GM13976 (cell line): Measurements from ENCODE around the gene RSPH3.

Experiments used
- DNase-seq: peaks from one replicate; pipeline ENCODE4 v3.0.0; 2012; ENCODE audit warnings: low spot score
- CTCF ChIP-seq: IDR thresholded peaks from 2 replicates; pipeline ENCODE4 v1.5.1; 2012; ENCODE audit warnings: borderline replicate concordance, mild to moderate bottlenecking; ENCODE audit not compliant: insufficient read depth; ENCODE audit errors: extremely low read depth, missing control alignments, control extremely low read depth
- in situ Hi-C: fragments of 300-500 bp; cut with MboI; formaldehyde crosslinking; loops from one replicate; pipeline ENCODE4 v1.12.0; 2022; ENCODE audit warnings: low sequenced_read_pairs, mixed read lengths, inconsistent platforms; ENCODE audit not compliant: unreplicated experiment

RSPH3 gene

GRCh38 chr6:159008656-159009288 is 8.8 kb upstream of the RSPH3 start:
- peak; percentile 53 for TF ChIP-seq CTCF
- in situ Hi-C loops, result loop anchor here (10.0 kb wide), 2 partner anchors 96 to 126 kb away; no protein-coding TSS in a partner anchor
- DNase-seq, result peak; percentile 59

GRCh38 chr6:159007510-159007909 is 7.5 kb upstream of the RSPH3 start:
- in situ Hi-C loops, result loop anchor here (10.0 kb wide), 2 partner anchors 97 to 127 kb away; no protein-coding TSS in a partner anchor
- TF ChIP-seq CTCF, result no peak
- no peak for DNase-seq

- in situ Hi-C loops, result loop anchor here (10.0 kb wide), 2 partner anchors 99 to 129 kb away; no protein-coding TSS in a partner anchor
- DNase-seq, result no peak
These were observed 5.4 kb upstream of the RSPH3 start for GRCh38 chr6:159005436-159005835.

DNA sequence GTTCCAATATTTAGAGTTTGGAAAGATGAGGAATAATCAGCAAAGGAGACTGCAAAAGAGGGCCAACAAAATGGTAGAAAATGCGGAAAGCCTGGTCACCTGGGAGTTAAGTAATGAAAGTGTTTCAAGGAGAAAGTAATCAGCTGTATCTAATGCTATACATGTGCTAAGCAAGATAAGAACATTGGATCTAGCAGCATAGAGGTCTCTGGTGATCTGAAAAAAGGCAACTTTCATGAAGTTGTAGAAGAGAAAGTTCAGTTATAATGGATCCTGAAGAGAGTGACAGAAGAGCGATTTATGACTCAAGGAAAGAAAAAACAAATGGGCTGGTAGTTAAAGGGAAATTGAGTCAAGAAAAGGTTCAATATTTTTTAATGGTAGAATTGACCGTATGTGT is 4.6 kb upstream of the RSPH3 start:
- TF ChIP-seq CTCF, result no peak
- in situ Hi-C loops, result loop anchor here (10.0 kb wide), 2 partner anchors 100 to 130 kb away; no protein-coding TSS in a partner anchor
- DNase-seq, result no peak

More at GRCh38 chr6:159005436-159005835, 5.4 kb upstream of the RSPH3 start:
- no peak for TF ChIP-seq CTCF

DNA sequence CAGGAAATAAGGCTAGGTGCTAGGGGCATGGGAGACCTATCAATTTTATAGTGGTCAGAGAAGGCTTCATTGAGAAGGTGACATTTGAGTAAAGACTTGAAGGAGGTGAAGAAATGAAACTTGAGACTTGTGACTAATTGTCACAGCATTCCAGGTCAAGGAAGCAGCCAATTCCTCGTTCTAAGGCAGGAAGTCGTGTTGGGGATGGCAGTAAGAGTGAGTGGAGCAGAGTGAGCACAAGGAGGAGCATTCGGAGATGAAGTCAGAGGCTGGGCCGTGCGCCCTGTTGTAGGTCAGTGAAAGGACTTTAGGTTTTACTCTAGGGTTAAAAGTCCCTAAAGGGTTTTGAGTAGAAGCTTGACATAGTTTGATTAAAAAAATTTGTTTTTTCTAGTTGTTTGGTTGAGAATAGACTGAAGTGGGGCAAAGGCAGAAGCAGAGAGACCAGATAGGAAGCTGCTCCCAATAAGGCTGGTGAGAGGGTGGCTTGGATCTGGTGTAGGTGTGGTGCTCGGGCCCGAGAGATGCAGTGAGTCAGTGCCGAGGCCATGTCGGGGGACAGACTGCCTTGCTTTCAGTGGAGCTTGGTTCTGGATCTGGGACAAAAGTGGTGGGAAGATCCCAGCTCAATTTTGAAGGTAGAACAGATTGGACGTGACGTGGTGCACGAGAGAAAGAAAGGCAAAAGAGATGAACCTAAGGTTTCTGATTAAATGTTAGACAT is 2.6 kb upstream of the RSPH3 start:
- in situ Hi-C loops, result loop anchor here (10.0 kb wide), 2 partner anchors 102 to 132 kb away; no protein-coding TSS in a partner anchor
- TF ChIP-seq CTCF, result no peak
- DNase-seq, result no peak

- no peak for TF ChIP-seq CTCF
- no peak for DNase-seq
- in situ Hi-C loops, result no loop called here
These were observed 792 bp downstream of the RSPH3 start for GRCh38 chr6:158999154-158999665.
